ENCODE measurements around the gene FBH1.

DNA sequence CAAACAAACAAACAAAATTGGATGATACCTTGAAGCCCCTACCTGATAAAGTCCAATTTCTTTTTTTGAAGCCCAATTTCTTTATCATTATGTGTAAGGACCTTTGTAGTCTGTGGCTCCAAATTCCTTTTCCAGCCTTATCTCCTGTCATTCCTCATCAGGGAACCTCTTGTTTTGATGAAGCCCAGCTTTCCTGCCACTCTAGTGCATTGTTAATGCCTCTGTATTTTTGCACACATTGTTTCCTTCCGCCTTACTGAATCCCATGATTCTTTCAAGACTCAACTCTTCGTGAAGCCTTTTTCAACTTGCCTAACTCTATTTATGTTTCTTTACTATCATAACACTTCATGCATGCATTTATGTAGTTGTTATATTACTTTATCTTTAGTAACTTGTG lies 3.3 kb downstream of the FBH1 start:
- TF ChIP-seq EZH2 (IDR thresholded peaks at IDR 0.05; ENCODE audit: low read length, unreplicated experiment) (no peak), EZH2phosphoT487 (IDR thresholded peaks at IDR 0.05; ENCODE audit: borderline replicate concordance, low read length) (no peak)
- TF ChIP-seq, protein P1, sequence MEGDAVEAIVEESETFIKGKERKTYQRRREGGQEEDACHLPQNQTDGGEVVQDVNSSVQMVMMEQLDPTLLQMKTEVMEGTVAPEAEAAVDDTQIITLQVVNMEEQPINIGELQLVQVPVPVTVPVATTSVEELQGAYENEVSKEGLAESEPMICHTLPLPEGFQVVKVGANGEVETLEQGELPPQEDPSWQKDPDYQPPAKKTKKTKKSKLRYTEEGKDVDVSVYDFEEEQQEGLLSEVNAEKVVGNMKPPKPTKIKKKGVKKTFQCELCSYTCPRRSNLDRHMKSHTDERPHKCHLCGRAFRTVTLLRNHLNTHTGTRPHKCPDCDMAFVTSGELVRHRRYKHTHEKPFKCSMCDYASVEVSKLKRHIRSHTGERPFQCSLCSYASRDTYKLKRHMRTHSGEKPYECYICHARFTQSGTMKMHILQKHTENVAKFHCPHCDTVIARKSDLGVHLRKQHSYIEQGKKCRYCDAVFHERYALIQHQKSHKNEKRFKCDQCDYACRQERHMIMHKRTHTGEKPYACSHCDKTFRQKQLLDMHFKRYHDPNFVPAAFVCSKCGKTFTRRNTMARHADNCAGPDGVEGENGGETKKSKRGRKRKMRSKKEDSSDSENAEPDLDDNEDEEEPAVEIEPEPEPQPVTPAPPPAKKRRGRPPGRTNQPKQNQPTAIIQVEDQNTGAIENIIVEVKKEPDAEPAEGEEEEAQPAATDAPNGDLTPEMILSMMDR (conservative IDR thresholded peaks at IDR 0.05; ENCODE audit: low read depth, low read length): no peak
